AG09319 (cell line): ENCODE results near the gene SPDEF.

ENCODE experiments used
- DNase-seq: peaks from one replicate; pipeline ENCODE4 v3.0.0-alpha.2; 2010; ENCODE audit warnings: low read depth; ENCODE audit errors: extremely low read depth
- CTCF ChIP-seq: IDR thresholded peaks from 2 replicates; pipeline ENCODE4 v1.5.1; 2011; ENCODE audit warnings: low read depth, mild to moderate bottlenecking, inconsistent platforms, low read length, moderate library complexity

The SPDEF gene

GRCh38 chr6:34521463-34522285, 34.5 kb downstream of the SPDEF start:
- TF ChIP-seq CTCF: no peak
- no peak for DNase-seq

- no peak for DNase-seq
- TF ChIP-seq CTCF: no peak
Measured at GRCh38 chr6:34520645-34521462, 35.3 kb downstream of the SPDEF start.

GRCh38 chr6:34519971-34520644, 36.0 kb downstream of the SPDEF start:
- TF ChIP-seq CTCF: no peak
- DNase-seq: no peak

- DNase-seq: no peak
- no peak for TF ChIP-seq CTCF
Measured at GRCh38 chr6:34518669-34519365, 37.3 kb downstream of the SPDEF start.

- no peak for DNase-seq
- TF ChIP-seq CTCF: no peak
Measured at GRCh38 chr6:34517966-34518365, 38.2 kb downstream of the SPDEF start.

- no peak for TF ChIP-seq CTCF
- DNase-seq: no peak
Measured at GRCh38 chr6:34517461-34517881, 38.7 kb downstream of the SPDEF start.
